GM19397 (cell line): ENCODE measurements around the gene DSG4.

Source experiments
- ATAC-seq: cut with Tn5 transposase; IDR thresholded peaks from one replicate; pipeline ENCODE4 v1.9.1; 2021; ENCODE audit warnings: mild to moderate bottlenecking, moderate library complexity; ENCODE audit not compliant: unreplicated experiment

The DSG4 gene

GRCh38 chr18:31403409-31403808 is 26.8 kb downstream of the DSG4 start:
- no peak for ATAC-seq

GRCh38 chr18:31407649-31408048 is 31.1 kb downstream of the DSG4 start:
- no peak for ATAC-seq

DNA sequence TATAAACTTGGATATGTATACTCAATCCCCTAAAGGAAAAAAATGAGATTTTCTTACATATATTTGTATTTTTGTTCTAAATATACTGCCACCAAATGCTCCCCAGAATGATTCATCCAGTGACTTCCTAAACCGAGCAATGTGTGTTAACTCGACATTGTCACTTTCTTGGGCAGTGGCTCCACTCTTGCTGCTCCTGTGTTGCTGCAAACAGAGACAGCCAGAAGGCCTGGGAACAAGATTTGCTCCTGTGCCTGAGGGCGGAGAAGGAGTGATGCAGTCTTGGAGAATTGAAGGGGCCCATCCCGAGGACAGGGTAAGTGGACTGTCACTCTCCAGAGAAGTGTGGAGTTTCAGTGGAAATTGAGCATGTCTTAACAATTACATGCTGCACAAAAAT is 32.7 kb downstream of the DSG4 start:
- ATAC-seq = no peak

DNA sequence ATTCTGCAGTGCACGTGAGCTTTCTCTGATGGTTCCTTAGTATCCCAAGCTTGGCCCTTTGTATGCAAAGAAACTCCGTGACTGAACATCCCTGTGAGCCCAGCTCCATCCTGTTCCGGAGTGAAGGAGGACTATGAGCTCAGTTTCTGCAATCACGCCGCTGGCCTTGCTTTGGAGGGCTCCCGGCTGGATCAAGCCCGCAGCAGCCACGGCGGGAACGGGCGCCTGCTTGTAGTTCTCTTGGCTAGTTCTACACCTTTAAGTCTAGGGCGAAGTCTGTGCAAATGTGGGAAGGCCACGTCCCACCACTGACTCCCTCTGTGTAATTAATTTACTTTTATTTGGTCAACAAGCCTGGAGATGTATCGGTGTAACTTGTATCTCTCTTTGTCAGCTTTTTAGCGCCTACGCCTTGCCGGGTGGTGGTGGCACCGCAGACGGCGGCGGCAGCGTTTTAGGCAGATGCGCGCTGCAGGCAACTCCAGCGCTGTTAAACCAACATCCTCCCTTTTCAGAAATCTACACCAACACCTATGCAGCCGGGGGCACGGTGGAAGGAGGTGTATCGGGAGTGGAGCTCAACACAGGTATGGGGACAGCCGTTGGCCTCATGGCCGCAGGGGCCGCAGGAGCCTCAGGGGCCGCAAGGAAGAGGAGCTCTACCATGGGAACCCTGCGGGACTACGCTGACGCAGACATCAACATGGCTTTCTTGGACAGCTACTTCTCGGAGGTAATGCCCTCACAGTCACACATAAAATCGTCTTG is 34.3 kb downstream of the DSG4 start:
- ATAC-seq = no peak

DNA sequence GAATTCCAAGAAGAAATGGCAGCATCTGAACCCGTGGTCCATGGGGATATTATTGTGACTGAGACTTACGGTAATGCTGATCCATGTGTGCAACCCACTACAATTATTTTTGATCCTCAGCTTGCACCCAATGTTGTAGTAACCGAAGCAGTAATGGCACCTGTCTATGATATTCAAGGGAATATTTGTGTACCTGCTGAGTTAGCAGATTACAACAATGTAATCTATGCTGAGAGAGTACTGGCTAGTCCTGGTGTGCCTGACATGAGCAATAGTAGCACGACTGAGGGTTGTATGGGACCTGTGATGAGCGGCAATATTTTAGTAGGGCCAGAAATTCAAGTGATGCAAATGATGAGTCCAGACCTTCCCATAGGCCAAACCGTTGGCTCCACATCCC is 36.6 kb downstream of the DSG4 start:
- ATAC-seq = no peak

- ATAC-seq = no peak
Measured at GRCh38 chr18:31417850-31418249, 41.3 kb downstream of the DSG4 start.

- ATAC-seq = no peak
Measured at GRCh38 chr18:31419457-31419932, 42.9 kb downstream of the DSG4 start.

GRCh38 chr18:31420032-31420431 is 43.5 kb downstream of the DSG4 start:
- no peak for ATAC-seq

DNA sequence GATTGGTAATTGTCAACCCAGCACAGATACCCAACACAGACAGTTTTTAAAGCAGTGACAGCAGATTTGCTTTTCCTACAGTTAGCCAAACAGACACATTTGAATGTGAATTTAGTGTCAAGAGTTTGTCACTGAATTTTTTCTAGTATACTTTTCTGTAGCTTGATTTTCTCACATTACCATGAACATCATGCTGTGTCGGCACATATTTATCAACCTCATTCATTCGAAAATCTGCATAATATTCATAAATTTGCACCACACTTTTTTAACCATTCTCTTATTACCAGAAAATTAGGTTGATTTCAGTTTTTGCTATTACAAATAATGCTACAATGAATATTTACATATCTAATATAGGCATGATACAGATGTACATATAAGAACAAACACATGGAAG is 43.9 kb downstream of the DSG4 start:
- ATAC-seq = no peak

DNA sequence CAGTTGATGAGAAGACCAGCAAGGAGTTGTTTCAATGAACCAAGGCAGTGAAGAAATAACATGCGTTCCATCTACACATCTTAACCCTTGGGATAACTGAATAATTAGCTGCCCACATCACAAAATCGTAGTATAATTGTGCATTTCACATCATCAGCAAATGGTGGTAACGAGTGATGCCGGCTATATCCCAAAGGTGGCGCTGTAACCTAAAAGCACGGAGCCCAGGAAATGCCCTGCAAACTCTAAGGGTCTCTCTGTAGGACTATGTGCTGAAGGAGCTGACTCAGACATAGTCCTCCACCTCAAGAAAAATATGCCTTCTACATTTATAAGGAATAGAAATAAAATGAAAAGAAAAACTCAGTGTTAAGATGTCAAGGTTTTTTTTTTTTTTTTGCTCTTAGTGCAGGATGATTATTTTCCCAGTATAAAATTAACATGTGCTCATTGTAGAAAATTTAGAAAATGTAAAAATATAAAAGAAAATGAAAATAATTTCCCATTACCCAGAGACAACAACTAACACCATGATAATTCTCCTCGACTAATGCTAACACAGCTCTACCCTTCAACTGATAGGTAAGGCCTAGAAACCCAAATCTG is 47.9 kb downstream of the DSG4 start:
- ATAC-seq = peak; percentile 82

DNA sequence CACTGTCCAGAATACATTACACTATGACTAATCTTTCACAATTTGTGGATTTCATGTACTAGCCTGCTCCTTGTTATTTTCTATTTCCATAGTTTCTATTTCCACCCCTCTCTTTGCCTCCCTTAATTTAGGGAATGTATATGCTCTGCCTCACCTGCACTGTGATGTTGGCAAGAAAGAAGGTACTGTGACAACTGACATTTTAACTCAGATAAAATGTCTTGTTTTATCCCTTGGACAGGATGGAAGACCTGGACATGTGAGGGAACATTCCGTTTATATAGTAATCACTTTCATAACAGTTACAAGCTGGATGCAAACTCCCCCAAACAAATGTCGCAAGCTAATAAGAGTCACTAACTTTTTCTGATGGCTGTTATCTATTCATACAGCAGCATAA is 49.4 kb downstream of the DSG4 start:
- ATAC-seq = no peak

GRCh38 chr18:31426871-31427406 is 50.4 kb downstream of the DSG4 start:
- ATAC-seq = no peak

DNA sequence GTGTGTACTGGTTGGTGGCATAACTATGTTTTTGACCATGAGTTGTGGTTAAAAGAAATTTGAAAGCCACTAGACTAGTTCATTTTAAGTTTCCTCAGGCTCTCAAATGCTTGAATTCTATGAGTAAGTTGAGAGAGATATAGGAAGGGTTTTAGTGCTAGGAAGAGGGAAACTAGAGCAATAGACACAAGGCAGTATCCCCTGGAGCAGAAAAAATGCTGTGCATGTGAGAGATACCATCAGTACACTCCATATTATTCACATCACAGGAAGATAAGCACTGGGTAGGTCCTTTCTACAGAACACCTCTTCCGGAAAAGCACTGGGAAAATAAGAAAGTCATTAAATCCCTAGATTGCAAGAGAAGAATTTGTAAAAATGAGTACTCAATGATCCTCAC is 51.6 kb downstream of the DSG4 start:
- ATAC-seq = no peak

DNA sequence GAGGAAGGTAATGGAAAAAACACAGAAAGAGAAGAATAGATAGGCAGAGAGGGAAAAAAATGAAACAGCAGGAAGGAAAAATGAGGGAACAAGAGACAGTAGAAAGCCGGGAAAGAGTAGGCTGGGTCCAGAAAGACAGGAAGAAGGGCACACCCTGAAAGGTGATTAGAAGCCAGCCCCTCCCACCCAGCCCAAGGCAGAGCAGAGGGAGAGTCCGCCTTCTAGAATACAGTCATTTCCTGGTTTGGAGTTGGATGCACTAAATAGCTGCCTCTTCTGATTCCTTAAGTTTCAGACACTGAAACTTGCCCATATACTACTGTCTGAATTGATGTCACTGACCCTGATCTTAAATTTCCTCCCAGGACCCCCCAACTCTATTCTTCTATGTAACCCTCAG is 53.0 kb downstream of the DSG4 start:
- no peak for ATAC-seq

DNA sequence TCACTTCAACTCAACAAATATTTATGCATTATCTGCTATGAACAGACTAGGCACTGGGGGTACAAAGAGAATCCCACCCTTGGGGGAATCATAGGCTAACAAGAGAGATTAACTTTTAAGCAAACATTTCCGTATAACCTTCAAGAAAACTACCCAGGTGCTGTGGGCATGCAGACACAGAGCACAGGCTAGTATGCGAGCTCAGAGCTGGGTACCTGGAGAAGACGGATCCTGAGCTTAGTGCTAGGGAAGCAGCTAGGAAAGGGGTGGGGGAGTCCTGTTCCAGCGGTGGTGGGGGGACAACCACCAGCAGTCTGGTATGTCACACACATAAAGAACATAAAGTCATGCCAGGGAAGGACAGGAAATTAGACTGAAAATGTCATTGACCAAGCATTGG is 53.5 kb downstream of the DSG4 start:
- ATAC-seq = no peak

DNA sequence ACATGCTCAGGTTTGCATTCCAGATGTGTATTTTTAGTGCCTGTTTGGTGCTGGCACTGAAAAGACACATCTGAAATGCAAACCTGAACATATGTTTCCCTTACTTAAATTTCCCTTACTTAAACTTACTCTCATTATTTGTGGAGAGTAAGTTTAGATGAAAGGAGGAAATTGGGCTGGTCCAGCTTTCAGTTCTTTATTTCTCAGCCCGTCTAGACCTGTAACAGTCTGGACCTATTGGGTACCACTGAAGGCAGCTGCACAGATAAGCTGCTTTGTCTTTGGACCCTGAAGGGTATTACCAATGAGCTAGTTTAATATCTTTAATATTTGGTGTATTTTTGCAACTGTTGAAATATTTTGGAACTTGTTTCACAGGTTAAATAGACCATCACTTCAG is 54.0 kb downstream of the DSG4 start:
- ATAC-seq = no peak

GRCh38 chr18:31432316-31432715 is 55.7 kb downstream of the DSG4 start:
- no peak for ATAC-seq

DNA sequence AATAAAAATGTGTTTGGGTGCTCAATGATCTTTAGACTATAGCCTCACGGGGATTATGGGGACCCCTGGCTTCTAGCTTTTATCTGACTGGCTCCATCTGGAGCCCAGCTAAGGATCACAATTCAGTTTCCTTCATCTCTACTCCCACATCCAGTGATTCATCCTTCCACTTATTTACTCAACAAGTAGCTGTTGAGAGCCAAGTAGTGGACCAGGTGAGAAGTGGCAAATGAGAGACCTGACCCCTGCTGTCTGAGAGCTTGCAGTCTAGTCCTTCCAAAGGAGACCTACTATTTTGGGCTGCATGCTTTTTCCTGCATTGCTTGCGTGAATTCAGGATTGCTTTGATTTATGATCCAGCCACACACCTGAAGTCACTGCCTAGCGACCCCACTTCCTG is 60.2 kb downstream of the DSG4 start:
- no peak for ATAC-seq

GRCh38 chr18:31438402-31438801 is 61.8 kb downstream of the DSG4 start:
- ATAC-seq = no peak

DNA sequence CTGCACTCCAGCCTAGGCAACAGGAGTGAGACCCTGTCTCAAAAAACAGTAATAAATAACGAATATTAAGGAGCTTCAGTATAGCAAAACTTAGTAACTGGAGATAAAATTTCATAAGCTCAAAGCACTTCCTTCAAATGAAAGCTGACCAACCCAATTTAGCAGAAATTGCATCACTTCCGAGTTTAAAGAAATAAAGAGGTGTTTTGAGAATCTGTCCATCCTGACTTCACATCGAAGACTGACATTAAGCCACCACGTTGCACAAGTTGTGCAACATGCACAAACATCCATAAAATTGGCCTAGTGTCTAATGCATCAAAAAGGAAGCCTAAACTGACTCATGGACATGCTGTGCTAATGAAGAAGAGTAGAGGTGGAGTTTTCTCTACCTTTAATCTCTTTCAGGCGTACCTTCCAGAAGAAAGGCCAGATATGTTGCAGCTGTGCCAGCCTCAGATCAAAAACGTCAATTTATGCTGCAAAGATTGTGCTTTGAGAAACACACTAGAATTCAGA is 63.3 kb downstream of the DSG4 start:
- ATAC-seq = no peak

- ATAC-seq = no peak
Measured at GRCh38 chr18:31440787-31441186, 64.2 kb downstream of the DSG4 start.

DNA sequence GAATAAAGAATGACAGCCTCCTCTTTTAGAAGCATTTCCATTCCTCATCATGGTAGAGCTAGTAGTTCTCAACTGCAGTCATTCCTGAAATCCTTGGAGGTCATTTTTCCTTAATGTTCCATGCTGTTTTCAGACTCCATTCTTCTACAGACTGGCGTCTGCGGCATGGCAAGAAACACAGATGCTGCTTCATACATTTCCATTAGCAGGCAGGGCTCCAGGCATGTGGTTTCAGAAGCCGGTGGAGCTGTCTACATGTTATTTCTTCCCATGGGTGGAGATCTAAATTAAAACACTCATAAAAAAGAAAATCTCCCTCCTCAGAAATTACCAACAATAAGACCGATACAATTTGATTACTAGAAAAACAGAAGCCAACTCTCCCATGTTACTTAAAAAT is 64.9 kb downstream of the DSG4 start:
- ATAC-seq = no peak
